Activated naive CD8-positive, alpha-beta T cell (primary cell): ENCODE results near the gene BCS1L.

Source experiments
- H3K27ac Mint-ChIP-seq: one replicate; pipeline ENCODE4 v1.8.0; 2021; ENCODE audit warnings: mixed read lengths
- H3K27me3 Mint-ChIP-seq: one replicate; pipeline ENCODE4 v1.8.0; 2021; ENCODE audit warnings: mixed read lengths
- H3K36me3 Mint-ChIP-seq: one replicate; pipeline ENCODE4 v1.8.0; 2021; ENCODE audit warnings: mixed read lengths
- H3K4me1 Mint-ChIP-seq: one replicate; pipeline ENCODE4 v1.8.0; 2021; ENCODE audit warnings: low read depth, mixed read lengths
- H3K4me3 Mint-ChIP-seq: one replicate; pipeline ENCODE4 v1.8.0; 2021; ENCODE audit warnings: mild to moderate bottlenecking, mixed read lengths
- H3K9me3 Mint-ChIP-seq: one replicate; pipeline ENCODE4 v1.8.0; 2021; ENCODE audit warnings: low read depth, mixed read lengths

The BCS1L gene

GRCh38 chr2:218644721-218645120 lies 14.8 kb upstream of the BCS1L start:
- no peak overlapping the region for H3K27ac Mint-ChIP-seq
- peaks cover 2% of the 10 kb centered on the region for H3K36me3 Mint-ChIP-seq
- H3K4me1 Mint-ChIP-seq, result peaks cover 9% of the 10 kb centered on the region

GRCh38 chr2:218645126-218645525 lies 14.4 kb upstream of the BCS1L start:
- no peaks in the 10 kb centered on the region for H3K27me3 Mint-ChIP-seq
- no peaks in the 10 kb centered on the region for H3K9me3 Mint-ChIP-seq
- no peak overlapping the region for H3K27ac Mint-ChIP-seq
- no peak overlapping the region for H3K4me3 Mint-ChIP-seq
- peaks cover 9% of the 10 kb centered on the region for H3K4me1 Mint-ChIP-seq
- H3K36me3 Mint-ChIP-seq, result peaks cover 2% of the 10 kb centered on the region

More at GRCh38 chr2:218644721-218645120, 14.8 kb upstream of the BCS1L start:
- H3K27me3 Mint-ChIP-seq, result no peaks in the 10 kb centered on the region
- H3K9me3 Mint-ChIP-seq, result no peaks in the 10 kb centered on the region
- H3K4me3 Mint-ChIP-seq, result no peak overlapping the region

- Mint-ChIP-seq H3K9me3 (no peaks in the 10 kb centered on the region), H3K36me3 (peaks cover 2% of the 10 kb centered on the region), H3K4me3 (no peak overlapping the region), H3K4me1 (peaks cover 9% of the 10 kb centered on the region), H3K27ac (no peak overlapping the region), H3K27me3 (no peaks in the 10 kb centered on the region)
Measured at GRCh38 chr2:218648088-218648786, 11.2 kb upstream of the BCS1L start.

GRCh38 chr2:218648787-218649100 lies 10.7 kb upstream of the BCS1L start:
- H3K27ac Mint-ChIP-seq, result no peak overlapping the region
- H3K4me3 Mint-ChIP-seq, result no peak overlapping the region
- H3K9me3 Mint-ChIP-seq, result no peaks in the 10 kb centered on the region
- H3K36me3 Mint-ChIP-seq, result peaks cover 2% of the 10 kb centered on the region
- no peaks in the 10 kb centered on the region for H3K27me3 Mint-ChIP-seq
- H3K4me1 Mint-ChIP-seq, result peaks cover 9% of the 10 kb centered on the region

- H3K4me3 Mint-ChIP-seq, result no peak overlapping the region
- H3K36me3 Mint-ChIP-seq, result peaks cover 6% of the 10 kb centered on the region
- H3K9me3 Mint-ChIP-seq, result no peaks in the 10 kb centered on the region
- H3K4me1 Mint-ChIP-seq, result peaks cover 31% of the 10 kb centered on the region
- H3K27ac Mint-ChIP-seq, result no peak overlapping the region
- no peaks in the 10 kb centered on the region for H3K27me3 Mint-ChIP-seq
Measured at GRCh38 chr2:218655751-218656150, 3.7 kb upstream of the BCS1L start.

- Mint-ChIP-seq H3K36me3 (peaks cover 6% of the 10 kb centered on the region), H3K4me3 (peak overlapping the region; percentile 99), H3K27me3 (no peaks in the 10 kb centered on the region), H3K27ac (peak overlapping the region; percentile 97), H3K4me1 (peaks cover 35% of the 10 kb centered on the region), H3K9me3 (no peaks in the 10 kb centered on the region)
Measured at GRCh38 chr2:218658671-218659257, 719 bp upstream of the BCS1L start.

GRCh38 chr2:218659988-218660358 lies 490 bp downstream of the BCS1L start:
- H3K27ac Mint-ChIP-seq, result peak overlapping the region; percentile 97
- H3K36me3 Mint-ChIP-seq, result peaks cover 6% of the 10 kb centered on the region
- H3K27me3 Mint-ChIP-seq, result no peaks in the 10 kb centered on the region
- peak overlapping the region; percentile 99 for H3K4me3 Mint-ChIP-seq
- no peaks in the 10 kb centered on the region for H3K9me3 Mint-ChIP-seq
- H3K4me1 Mint-ChIP-seq, result peaks cover 35% of the 10 kb centered on the region

DNA sequence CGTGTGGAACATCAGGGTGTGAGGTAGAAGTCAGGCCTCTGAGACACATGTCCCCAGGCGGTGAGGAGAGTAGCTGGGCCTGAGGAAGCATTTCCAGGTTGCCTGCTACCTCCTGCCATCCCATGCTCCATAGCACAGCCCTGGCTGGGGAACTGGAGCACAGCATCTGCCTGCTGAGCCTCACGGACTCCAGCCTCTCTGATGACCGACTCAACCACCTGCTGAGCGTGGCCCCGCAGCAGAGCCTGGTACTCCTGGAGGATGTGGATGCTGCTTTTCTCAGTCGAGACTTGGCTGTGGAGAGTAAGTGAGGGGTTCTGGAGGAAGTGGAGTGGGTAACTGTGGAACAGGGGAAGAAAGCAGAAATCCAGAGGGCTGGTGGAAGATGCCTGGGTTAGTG lies 2.9 kb downstream of the BCS1L start:
- no peaks in the 10 kb centered on the region for H3K27me3 Mint-ChIP-seq
- no peak overlapping the region for H3K4me3 Mint-ChIP-seq
- H3K9me3 Mint-ChIP-seq, result no peaks in the 10 kb centered on the region
- no peak overlapping the region for H3K27ac Mint-ChIP-seq
- H3K36me3 Mint-ChIP-seq, result peaks cover 2% of the 10 kb centered on the region
- H3K4me1 Mint-ChIP-seq, result peaks cover 25% of the 10 kb centered on the region

- no peaks in the 10 kb centered on the region for H3K36me3 Mint-ChIP-seq
- H3K27me3 Mint-ChIP-seq, result no peaks in the 10 kb centered on the region
- H3K27ac Mint-ChIP-seq, result no peak overlapping the region
- H3K9me3 Mint-ChIP-seq, result no peaks in the 10 kb centered on the region
- H3K4me3 Mint-ChIP-seq, result no peak overlapping the region
- H3K4me1 Mint-ChIP-seq, result peaks cover 23% of the 10 kb centered on the region
Measured at GRCh38 chr2:218662827-218663226, 3.3 kb downstream of the BCS1L start.

- Mint-ChIP-seq H3K9me3 (no peaks in the 10 kb centered on the region), H3K27ac (no peak overlapping the region), H3K4me1 (peaks cover 15% of the 10 kb centered on the region), H3K36me3 (no peaks in the 10 kb centered on the region), H3K27me3 (no peaks in the 10 kb centered on the region), H3K4me3 (no peak overlapping the region)
Measured at GRCh38 chr2:218663901-218664300, 4.4 kb downstream of the BCS1L start.

- Mint-ChIP-seq H3K27ac (no peak overlapping the region), H3K36me3 (no peaks in the 10 kb centered on the region), H3K4me3 (no peak overlapping the region), H3K4me1 (peaks cover 16% of the 10 kb centered on the region), H3K9me3 (no peaks in the 10 kb centered on the region), H3K27me3 (no peaks in the 10 kb centered on the region)
Measured at GRCh38 chr2:218664653-218665052, 5.2 kb downstream of the BCS1L start.

DNA sequence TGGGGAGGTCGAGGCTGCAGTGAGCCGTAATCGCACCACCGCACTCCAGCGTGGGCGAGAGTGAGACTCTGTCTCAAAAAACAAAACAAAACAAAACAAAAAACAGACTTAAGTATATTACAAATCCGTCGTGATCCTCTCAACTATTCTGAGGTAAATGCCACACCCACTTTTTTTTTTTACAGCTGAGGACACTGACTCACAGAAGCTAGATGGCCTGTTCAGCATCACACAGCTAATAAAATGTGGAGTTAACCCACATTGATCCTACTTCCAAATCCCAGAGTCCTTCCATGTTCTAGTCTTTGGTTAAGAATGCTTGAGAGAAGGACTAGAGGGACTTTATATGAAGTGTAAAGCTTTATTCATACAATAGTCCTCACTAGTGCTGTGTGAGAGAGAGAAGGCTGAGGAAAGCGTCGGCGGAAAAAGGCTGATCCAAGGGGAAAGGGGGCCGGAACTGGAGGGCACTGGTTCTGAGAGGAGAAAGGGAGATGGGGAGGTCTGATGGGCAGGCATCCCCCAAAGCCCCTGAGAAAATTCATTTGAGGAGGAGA lies 11.7 kb downstream of the BCS1L start:
- H3K4me1 Mint-ChIP-seq, result peaks cover 29% of the 10 kb centered on the region
- peak overlapping the region; percentile 99 for H3K4me3 Mint-ChIP-seq
- H3K9me3 Mint-ChIP-seq, result no peaks in the 10 kb centered on the region
- peak overlapping the region; percentile 99 for H3K27ac Mint-ChIP-seq
- peaks cover 5% of the 10 kb centered on the region for H3K36me3 Mint-ChIP-seq
- H3K27me3 Mint-ChIP-seq, result no peaks in the 10 kb centered on the region

- H3K36me3 Mint-ChIP-seq, result peaks cover 5% of the 10 kb centered on the region
- peaks cover 29% of the 10 kb centered on the region for H3K4me1 Mint-ChIP-seq
- no peaks in the 10 kb centered on the region for H3K9me3 Mint-ChIP-seq
- peak within 1 kb of the TSS; percentile 99 for H3K4me3 Mint-ChIP-seq
- no peaks in the 10 kb centered on the region for H3K27me3 Mint-ChIP-seq
- H3K27ac Mint-ChIP-seq, result peak within 1 kb of the TSS; percentile 99
Measured at GRCh38 chr2:218671654-218672566, 12.4 kb downstream of the BCS1L start, which contains the start of the genes RNF25 and STK36. RNF25 (minus strand) TSS chr2:218672002; CDS start chr2:218671970, 32 bp downstream. STK36 (plus strand) TSS chr2:218672086; CDS start chr2:218672830, 744 bp downstream.

DNA sequence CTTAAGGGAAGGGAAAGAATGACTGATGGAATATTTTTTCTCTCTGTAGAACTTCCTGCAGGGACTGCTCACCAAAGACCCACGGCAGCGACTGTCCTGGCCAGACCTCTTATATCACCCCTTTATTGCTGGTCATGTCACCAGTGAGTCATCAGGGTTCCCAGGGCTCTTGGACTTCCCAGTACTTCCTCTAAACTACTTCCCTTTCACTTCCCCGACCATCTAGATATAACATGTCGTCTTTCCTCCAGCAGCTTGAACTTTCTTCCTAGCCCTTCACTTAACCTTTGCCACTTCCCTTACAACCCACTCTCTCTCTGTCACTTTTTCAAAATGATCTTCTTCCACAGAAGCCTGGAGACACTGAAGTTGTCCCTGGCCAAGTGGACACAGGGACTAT lies 19.6 kb downstream of the BCS1L start:
- Mint-ChIP-seq H3K9me3 (no peaks in the 10 kb centered on the region), H3K4me3 (no peak overlapping the region), H3K27ac (no peak overlapping the region), H3K4me1 (no peaks in the 10 kb centered on the region), H3K27me3 (no peaks in the 10 kb centered on the region), H3K36me3 (peaks cover 11% of the 10 kb centered on the region)

DNA sequence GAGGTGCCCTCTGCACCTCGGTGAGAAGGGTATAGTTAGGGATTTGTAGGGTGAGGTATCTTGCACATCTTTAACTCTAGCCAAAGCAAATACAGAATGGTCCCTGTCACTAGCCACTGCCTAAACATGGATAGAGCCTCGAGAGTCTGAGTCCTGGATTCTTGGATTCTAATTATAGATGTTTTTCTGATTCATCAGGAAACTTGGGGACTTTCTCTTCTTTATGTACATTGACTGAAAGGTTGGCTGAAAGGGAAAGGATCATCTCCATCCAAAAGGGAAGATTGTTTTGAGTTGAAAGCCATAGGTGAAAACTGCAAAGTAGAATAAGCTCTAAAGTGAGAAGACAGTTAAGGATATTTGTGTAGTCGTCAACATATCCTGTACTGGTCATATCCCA lies 20.6 kb downstream of the BCS1L start:
- H3K9me3 Mint-ChIP-seq, result no peaks in the 10 kb centered on the region
- no peak overlapping the region for H3K4me3 Mint-ChIP-seq
- H3K27me3 Mint-ChIP-seq, result no peaks in the 10 kb centered on the region
- peaks cover 10% of the 10 kb centered on the region for H3K36me3 Mint-ChIP-seq
- no peak overlapping the region for H3K27ac Mint-ChIP-seq
- H3K4me1 Mint-ChIP-seq, result no peaks in the 10 kb centered on the region
